NCI-H774 (cell line): ENCODE results near the gene TRIM71.
A peak's percentile ranks its signal among the peaks of the same experiment; 100 is the strongest.

Experiments
- DNase-seq: peaks from one replicate; lab custom pipeline; 2025; lab: John Stamatoyannopoulos, UW

The TRIM71 gene

DNA sequence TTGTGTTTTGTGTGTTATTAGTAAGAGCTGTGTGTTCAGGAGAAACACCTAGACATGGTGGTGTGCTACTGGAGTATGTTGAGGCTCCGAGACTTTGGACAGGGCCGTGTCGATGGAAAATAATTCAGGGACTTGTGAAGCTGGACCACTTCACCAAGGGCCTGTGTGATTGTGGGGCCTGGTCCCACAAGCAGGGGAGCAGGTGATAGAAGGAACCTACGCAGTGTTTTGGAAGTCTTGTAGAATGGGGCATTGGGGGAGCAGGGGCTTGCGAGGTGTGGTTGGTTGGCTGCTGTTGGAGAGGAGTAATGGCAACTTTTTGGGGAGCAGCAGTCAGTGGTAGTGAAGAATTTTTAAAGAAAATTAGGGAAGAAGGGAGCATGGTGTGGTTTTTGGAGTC, 48.7 kb downstream of the TRIM71 start:
- DNase-seq, result no peak

DNA sequence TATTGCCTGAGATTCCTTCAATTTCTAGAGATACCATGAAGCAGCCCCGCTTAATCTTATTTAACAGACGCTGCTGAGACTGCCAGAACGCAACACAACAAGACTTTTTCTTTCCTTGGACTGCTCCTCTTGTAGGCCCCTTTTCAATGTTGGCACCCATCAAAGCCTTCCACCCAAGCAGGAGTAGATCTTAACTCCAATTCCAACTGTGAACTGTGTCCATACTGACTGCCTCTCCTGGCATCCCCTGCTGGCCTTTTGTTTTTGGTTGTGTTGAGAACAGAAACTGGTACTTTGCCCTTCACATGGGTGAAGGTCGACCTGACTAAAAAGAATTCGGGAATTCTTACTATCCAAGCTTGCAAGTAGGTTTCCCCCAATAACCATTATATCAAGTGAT, 50.2 kb downstream of the TRIM71 start:
- DNase-seq, result no peak

DNA sequence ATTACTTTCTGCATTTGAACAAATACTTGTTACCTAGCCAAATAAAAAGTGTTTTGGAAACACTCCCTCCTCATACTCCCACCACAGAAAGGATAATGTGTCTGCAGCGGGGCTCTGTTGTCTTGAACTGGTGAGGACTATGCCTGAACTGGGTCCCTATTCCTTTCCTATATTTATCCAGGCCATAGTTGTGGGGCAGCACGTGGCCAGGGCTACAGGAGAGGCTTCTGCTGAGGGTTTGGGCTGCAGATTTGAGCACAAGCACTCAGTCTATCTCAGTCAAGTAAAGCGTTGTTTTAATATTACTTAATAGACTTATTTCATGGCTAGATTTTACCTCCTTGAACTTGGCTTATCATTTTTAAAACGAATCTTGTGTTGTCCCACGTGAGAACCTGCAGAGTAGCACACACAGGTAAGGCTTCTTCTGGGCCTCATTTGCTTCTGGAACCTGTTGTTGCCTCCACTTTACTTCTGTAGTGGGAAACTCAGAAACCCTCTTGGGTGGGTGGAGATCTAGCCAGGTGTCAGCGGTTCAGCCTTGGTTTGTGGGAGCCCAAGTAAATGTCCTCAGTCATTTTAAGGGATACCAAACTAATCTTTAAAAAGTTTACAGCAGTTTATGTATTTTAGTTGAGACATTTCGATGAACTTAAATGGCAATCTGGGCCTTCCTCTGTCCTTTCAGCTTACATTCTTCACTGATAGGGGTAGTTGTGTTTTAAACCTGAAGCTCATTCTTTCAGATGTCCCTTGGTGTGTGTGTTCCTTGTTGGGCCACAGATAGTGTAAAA, 51.1 kb downstream of the TRIM71 start:
- DNase-seq, result no peak

DNA sequence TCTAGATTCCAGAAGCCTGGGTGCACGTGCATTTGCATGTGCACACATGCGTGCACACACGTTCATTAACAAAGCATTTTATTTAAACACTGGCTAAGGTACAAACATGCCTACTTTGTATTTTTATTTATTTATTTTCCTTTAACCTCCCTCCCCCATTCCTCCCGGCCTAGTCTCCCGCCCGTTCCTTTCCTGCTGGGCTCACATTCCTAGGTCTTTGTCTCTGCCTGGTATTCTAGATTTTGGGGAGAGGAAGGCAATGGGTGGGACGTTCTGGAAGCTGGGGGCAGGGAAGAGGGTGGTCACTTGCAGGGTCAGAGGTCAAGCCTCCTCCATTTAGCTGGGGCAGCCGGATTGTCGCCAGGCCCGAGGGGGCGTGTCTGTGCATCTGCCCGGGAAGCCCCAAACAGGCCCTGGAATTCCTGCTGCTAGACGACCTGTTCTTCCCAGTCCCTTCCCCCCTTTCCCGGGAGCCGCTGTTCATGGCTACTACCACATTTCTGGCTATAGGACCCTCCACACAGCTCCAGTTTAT, 51.8 kb downstream of the TRIM71 start:
- DNase-seq, result no peak

DNA sequence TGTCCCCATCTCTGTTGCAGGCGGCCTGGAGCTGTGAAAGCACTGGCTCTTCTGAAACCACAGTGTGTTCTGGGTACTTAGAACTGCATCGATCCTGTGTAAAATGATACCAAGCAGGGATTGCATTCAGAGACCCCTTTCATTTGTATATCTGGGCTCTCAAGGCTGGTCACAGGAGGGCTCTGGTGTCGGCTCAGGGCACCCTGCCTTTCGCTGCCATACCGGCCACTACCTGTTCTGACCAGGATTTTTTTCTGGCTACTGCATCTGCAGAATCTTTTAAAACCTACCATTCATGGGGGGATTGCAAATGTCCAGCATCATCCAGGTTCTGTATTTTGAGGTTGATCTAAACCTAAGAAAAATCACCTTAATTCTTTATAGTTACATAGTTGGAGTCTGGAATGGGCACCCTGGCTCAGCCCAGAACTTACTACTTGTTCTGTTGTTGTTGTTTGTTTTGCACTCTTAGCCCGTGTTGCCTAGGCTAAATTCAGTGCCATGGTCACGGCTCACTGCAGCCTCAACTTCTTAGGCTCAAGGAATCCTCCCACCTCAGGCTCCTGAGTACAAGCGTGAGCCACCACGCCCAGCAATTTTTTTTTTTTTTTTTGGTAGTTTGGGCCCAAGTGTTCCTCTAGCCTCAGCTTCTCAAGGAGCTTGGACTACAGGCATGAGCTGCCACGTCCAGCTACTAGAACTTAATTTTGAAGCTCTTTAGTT, 52.7 kb downstream of the TRIM71 start:
- DNase-seq, result no peak

DNA sequence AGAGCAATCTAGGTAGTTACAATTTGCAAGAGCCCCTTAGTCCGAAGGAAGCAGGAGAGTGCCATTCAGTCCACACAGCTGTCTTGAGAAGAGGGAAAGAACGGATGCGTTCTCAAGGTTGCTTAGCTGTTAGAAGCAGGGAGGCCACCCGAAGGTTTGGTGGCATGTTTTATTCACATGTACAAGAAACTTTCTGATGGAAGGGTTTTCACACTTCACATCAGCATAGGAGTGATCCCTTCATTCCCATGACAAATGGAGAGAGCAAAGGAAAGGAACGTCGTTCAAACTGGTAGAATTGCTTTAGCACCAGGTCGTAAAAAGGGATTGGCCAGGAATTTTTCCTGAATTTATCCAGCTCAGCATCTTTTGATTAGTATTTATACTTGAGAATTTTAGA, 53.5 kb downstream of the TRIM71 start:
- no peak for DNase-seq

DNA sequence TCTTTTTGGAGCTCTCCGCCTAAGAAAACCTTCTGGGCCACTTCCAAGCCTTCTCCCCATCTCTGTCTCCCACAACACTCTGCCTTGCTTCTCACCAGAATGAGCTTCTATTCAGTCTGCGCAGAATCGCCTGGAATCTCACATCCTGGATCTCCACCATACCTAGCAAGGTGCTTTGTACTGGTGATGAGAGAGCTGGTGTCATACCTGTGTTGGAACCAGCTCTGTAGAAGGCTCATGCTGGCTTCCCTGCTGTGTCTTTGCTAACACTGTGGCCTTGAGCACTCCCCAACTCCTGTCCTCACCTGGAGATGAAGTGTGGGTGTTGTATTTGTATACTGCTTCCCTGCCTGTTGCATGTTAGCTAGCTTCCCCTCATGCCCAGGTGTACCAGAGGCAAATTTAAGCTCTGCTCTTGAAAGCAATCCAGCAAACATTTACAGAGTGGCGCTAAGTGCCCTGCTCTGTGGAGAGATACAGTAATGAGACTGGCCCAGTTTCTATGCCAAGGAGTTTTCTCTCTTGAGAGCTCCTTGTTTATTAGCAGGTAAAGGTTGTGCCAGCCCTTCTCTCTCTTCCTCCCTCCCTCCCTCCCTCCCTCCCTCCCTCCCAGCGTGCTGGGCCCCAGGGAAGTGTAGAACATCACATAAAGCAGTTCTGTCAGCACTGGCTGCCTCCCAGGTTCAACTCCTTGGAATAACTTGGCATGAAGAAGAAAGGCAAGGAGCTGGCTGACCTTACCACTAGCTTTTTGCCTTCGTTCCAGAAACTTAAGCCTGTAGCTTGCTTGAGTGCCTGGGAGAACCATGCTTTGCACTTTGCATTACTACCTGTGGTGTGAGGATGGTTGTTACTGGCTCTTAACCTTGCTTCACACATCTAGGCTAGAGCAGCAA, 54.9 kb downstream of the TRIM71 start:
- peak; percentile 14 for DNase-seq

DNA sequence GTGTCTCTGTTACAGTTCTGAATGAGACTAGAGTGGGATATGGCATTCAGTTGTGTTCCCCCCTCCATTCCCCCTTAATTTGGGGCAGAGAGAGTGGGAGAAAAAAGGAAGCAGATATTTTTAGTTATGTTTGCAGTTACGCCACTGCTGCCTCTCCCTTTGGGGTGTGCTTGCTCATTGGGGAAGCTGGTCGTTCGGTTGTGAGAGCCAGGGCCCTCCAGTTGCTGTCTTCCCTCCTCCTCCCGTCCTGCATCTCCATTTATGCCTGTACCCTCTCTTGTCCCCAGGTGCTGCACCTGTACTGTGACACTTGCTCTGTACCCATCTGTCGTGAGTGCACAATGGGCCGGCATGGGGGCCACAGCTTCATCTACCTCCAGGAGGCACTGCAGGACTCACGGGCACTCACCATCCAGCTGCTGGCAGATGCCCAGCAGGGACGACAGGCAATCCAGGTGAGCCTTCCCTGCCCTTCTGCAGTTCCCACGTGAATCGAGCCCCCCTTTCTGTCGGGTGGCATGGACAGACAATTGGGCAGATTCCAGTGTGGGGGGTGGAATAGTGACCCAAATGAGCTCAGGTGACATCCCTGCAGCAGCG, 55.8 kb downstream of the TRIM71 start:
- no peak for DNase-seq

DNA sequence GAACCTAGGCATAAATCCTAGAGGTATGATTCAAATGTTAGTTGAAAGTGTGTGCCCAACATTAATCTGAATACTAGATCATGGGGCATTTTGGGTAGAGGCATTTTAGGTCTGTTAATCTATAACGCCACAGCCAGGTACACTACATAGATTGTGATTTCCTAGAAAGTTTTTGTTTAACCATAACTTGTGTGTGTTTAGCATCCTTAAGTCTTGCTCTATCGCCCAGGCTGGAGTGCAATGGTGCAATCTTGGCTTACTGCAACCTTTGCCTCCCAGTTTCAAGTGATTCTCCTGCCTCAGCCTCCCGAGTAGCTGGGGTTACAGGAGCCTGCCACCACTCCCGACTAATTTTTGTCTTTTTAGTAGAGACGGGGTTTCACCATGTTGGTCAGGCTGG, 59.1 kb downstream of the TRIM71 start:
- no peak for DNase-seq

DNA sequence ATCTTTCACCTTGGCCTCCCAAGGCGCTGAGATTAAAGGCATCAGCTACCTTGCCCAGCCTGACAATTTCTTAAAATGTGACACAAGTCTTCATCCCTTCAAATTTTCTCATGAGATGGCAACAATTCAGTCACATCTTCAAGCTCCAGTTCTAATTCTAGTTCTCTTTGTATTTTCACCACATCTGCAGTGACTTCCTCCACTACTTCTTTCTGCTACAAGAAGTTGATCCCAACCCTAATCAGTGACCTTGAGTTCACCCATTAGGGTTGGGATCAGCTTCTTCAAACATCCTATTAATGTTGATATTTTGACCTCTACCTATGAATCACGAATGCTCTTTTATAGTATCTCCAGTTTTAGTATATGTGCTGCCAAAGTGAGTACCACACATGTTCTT, 59.8 kb downstream of the TRIM71 start:
- DNase-seq, result no peak

DNA sequence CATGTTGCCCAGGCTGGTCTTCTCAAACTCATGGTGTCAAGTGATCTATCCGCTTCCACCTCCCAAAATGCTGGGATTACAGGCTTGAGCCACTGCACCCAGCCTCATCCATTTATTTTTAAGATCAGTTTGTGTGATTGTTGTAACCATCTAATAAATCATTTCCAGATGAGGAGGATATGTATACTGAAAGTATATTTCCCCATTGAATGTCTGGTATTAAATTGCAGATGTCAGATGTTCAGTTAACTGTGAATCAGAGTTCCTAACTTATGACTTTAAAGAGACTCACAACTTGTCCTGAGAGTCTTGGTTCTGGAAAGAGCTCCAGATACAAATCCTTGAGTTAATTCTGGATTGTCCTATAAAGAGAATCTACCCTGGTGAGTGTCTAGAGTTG, 62.4 kb downstream of the TRIM71 start:
- no peak for DNase-seq

DNA sequence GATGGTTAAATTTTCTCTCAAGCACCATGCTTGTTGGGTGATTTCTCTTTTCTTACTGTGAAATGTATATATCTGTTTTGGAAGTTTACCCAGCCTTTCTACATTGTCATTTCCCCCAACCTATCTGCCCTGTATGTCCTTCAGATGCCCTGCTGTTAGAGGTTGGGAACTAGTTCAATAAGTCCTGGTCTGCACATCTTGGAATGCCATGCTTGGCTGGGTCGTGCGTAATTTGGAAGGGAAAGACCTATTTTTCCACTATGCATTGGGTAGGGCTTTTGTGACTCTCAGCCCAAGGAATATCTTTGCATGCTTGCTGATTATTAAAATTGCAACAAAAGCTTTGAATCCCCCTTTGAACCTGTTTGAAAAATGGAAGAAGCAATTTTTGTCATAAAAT, 63.8 kb downstream of the TRIM71 start:
- DNase-seq, result no peak

DNA sequence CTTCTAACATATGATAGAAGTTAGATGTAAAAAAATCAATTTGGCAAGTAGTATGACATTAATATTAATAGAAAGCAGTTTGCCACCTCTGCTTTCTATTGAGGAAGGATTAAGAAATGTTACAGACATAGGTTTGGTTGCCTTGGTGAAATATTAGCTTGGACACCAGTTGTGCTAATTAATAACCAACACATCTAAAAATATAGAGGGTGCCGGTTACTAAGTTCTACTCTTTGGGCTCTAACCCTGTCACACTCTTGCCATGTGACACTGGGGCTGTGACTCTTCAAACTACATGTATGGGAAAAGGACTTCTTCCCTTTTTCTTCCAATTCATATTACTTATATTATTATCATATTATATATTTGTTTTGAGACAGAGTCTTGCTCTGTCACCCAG, 64.4 kb downstream of the TRIM71 start:
- no peak for DNase-seq

DNA sequence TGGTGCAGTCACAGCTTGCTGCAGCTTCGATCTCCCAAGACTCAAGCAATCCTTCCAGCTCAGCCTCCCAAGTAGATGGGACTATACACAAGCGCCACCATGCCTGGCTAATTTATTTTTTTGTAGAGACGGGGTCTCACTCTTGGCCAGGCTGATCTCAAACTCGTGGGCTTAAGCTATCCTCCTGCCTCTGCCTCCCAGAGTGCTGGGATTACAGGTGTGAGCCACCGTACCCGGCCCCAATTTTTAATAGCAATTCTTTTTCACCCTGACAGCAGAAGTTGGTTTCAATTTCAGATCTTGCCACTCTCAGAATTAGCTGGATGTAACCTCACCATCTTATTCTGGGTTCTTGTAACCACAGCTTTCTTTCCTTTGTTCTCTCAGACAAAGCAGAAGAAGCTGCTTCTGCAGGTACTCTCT, 64.8 kb downstream of the TRIM71 start:
- DNase-seq, result no peak

DNA sequence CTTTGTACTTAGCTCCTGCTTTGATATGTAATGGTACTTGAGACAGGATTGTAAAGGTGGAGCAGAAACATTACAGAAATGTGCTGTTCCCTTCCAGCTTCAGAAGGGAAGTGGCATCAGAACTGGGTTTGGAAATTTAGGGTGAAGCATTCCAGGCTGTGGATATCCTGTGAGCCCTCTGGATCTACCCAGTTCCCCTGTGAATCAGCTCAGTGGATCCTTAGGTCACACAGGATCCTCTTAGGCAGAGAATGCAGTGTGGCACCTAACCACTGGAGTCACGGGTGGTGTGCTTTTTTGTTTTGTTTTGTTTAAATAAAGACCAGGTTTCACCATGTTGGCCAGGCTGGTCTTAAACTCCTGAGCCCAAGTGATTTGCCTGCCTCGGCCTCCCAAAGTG, 66.0 kb downstream of the TRIM71 start:
- no peak for DNase-seq

DNA sequence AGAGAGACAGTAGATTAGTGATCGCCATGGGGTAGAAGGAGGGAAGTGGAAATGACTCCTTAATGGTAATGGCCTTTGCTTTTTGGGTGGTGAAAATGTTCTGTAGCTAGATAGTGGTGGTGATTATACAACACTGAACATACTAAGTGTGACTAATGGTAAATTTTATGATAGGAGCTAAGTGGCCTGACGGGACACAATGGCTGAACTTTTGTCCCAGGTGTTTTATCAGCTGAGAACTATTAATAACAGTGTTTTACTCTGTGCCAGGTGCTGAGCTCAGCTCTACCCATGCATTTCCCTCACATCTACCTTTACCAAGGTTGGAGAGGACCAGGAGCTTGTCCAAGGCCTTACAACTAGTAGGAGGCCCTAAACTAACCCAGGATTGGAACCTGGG, 66.8 kb downstream of the TRIM71 start:
- no peak for DNase-seq

DNA sequence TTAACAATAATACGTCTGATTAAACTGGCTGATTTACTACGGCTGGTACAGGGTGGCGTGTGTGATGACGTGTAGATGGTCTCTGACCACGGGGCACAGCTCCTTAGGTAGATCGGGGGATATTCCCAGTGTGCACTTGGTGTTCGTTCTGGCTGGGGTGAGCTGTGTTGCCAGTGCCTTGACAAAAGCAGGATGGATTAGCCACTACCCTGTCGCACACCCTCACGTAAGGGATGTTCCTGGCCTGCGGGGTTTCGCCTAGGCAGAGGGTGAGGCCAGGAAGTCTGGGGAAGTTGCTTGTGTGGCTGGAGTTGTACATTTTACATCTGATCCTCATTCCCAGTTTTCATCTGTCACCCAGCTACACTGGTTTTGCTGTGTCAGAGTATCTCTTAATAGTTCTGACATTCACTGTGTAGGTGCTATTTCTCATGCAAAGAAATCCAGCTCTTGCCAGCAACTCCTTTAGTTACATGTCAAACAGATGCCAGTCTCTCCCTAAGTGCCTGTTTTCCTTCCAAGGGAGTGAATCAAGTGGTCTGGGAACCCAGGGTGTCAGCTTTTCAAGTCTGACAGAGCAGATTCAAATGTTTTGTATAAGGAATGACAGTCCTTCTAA, 67.6 kb downstream of the TRIM71 start:
- DNase-seq, result no peak

DNA sequence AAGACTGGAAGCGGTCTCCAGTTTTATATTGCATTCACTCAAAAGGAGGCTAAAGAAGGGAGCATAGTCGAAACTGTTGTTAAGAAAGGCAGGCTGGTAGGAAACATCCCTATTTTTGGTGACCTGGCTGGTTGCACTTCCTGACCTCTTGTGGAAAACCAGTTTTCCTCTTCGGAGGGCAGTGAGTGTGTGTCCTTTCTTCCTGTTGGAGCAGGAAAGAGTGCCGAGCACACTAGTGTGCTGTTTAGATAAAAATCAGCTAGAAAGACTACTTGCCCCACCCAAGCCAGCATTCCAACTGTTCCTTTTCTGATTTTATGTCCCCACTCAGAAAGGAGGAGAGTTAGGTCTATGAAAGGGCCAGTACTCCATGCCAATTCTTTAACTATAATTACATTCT, 68.5 kb downstream of the TRIM71 start:
- no peak for DNase-seq

DNA sequence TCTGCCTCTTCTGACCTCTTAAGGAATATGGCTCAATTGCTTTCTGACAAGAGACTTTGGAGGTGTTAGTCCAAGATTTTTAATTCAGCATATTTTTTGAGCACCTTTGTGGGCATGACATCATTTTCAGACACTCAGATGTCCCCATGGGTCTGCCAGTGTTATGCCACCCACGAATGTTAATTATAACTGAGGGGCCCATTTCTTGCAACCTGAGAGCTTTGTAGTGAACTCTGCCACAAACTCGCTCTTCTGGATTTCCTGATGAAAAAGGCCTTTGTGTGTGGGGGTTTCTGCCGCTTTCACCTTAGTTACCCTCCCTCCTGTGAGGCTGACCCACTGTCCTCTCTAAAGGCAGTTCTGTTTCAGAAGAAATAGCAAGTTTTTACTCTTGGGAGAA, 69.1 kb downstream of the TRIM71 start:
- no peak for DNase-seq

DNA sequence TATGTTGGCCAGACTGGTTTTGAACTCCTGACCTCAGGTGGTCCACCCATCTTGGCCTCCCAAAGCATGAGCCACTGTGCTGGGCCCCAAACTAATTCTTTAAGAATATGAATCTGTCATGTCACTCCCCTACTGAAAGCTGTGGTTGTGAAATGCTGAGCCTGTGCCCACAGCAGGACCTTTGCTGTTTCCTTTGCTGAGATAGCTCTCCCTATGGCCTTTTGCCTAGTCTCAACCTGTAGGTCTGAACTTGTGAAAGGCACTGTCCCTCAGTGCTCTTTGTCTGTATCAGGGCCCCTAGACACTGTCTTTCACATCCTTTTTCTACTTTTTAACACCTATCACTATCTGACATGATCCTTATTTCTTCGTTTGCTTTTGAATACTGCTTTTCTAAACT, 70.9 kb downstream of the TRIM71 start:
- DNase-seq, result no peak

DNA sequence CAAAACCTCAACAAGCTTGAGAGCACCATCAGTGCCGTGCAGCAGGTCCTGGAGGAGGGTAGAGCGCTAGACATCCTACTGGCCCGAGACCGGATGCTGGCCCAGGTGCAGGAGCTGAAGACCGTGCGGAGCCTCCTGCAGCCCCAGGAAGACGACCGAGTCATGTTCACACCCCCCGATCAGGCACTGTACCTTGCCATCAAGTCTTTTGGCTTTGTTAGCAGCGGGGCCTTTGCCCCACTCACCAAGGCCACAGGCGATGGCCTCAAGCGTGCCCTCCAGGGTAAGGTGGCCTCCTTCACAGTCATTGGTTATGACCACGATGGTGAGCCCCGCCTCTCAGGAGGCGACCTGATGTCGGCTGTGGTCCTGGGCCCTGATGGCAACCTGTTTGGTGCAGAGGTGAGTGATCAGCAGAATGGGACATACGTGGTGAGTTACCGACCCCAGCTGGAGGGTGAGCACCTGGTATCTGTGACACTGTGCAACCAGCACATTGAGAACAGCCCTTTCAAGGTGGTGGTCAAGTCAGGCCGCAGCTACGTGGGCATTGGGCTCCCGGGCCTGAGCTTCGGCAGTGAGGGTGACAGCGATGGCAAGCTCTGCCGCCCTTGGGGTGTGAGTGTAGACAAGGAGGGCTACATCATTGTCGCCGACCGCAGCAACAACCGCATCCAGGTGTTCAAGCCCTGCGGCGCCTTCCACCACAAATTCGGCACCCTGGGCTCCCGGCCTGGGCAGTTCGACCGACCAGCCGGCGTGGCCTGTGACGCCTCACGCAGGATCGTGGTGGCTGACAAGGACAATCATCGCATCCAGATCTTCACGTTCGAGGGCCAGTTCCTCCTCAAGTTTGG, 72.9 kb downstream of the TRIM71 start:
- DNase-seq, result no peak
